Duodenal mucosa (tissue), 2 donors: ENCODE measurements around the gene DHRS7B.

Experiments used
- H3K27ac ChIP-seq: one replicate; pipeline ENCODE4 v1.7.0; 2013; ENCODE audit warnings: low read depth, low read length
- H3K27me3 ChIP-seq, 2 donors: one replicate each; pipeline ENCODE4 v1.7.0; 2013; ENCODE audit warnings: low read length in 2 of 2, control low read depth in 1 of 2; ENCODE audit not compliant: insufficient read depth in 2 of 2, control insufficient read depth in 1 of 2
- H3K36me3 ChIP-seq, 2 donors: one replicate each; pipeline ENCODE4 v1.7.0; 2013; ENCODE audit warnings: low read length in 2 of 2, control low read depth in 1 of 2; ENCODE audit not compliant: insufficient read depth in 2 of 2, control insufficient read depth in 1 of 2
- H3K4me1 ChIP-seq, 2 donors: one replicate each; pipeline ENCODE4 v1.7.0; 2013; ENCODE audit warnings: low read length in 2 of 2, control low read depth in 1 of 2; ENCODE audit not compliant: insufficient read depth in 2 of 2, control insufficient read depth in 1 of 2
- H3K4me3 ChIP-seq, 2 donors: one replicate each; pipeline ENCODE4 v1.7.0; 2013; ENCODE audit warnings: low read length in 2 of 2, low read depth in 1 of 2
- H3K9ac ChIP-seq, 2 donors: one replicate each; pipeline ENCODE4 v1.7.0; 2013; ENCODE audit warnings: low read length in 2 of 2, low read depth in 1 of 2
- H3K9me3 ChIP-seq, 2 donors: one replicate each; pipeline ENCODE4 v1.7.0; 2013; ENCODE audit warnings: low read length in 2 of 2, control low read depth in 1 of 2; ENCODE audit not compliant: control insufficient read depth in 1 of 2

DHRS7B gene

DNA sequence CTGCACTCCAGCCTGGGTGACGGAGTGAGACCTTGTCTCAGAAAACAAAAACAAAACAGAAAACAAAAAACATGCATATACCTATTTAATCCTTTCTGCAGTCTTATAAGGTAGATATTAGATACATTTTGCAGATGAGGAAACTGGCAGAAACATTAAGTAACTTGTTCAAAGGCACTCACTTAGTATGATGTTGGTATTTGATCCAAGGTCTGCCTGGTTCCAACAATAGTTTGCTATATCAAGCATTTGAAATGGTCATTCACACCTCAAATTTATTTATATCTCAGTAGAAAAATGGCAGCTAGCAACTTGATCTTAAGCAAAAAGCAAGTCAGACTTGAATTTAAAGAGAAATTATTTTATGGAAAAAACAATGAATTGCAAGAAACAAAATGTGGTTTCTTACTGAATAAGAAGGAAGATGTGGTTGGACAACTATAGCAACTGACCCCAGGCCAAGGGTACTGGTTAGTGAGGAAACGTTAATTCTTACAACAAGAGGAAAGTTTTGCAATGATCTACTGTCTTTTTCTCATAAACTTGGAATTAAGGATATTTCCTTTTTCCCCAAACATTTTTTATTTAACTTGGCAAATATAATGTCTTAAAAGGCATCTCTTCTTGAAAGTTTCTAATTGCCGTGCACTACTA lies 19.7 kb downstream of the DHRS7B start:
- H3K36me3 ChIP-seq, result peaks cover 6 to 7% of the 10 kb centered on the region in 2 donors
- H3K27ac ChIP-seq, result no peak overlapping the region
- no peaks in the 10 kb centered on the region for H3K4me1 ChIP-seq
- H3K9me3 ChIP-seq, result peaks cover under 1 to 8% of the 10 kb centered on the region in 2 donors
- no peaks in the 10 kb centered on the region for H3K27me3 ChIP-seq
- H3K9ac ChIP-seq, result no peak overlapping the region
- no peak overlapping the region for H3K4me3 ChIP-seq

DNA sequence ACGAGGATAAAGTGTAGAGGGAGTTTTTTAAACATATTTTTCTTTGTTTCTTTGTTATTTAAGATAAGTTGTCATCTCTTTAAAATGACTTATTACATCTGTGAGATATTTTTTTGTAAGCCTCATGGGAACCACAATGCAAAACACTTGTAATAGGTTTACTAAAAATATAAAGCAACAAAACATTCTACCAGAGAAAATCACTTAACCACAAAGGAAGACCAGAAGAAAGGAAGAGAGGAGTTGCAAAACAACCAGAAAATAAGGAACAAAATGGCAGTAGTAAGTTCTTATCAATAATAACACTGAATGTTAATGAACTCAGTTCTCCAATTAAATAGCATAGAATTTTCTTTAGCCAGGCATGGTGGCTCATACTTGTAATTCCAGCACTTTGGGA lies 22.9 kb downstream of the DHRS7B start:
- no peaks in the 10 kb centered on the region for H3K4me1 ChIP-seq
- peaks cover 7 to 8% of the 10 kb centered on the region in 2 donors for H3K9me3 ChIP-seq
- no peak overlapping the region for H3K9ac ChIP-seq
- no peaks in the 10 kb centered on the region for H3K27me3 ChIP-seq
- H3K36me3 ChIP-seq, result peaks cover 0 to 6% of the 10 kb centered on the region in 2 donors
- no peak overlapping the region for H3K27ac ChIP-seq
- no peak overlapping the region for H3K4me3 ChIP-seq

DNA sequence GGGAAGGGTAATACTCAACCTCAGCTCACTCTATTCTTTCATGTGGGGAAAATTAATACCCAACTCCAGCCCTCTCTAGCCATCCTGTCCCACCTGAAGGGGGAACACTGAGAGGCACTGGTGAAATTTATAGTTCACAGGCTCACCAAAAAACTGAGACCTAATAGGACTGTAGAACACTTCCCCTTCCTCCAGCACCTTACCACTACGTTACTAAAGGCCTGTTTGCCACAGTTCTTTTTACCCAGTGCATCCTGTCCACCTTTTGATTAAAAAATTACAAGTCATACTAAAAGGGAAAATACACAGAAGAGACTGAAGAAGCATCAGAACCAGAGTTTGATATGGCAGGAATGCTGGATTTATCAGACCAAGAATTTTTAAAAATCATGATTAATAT lies 26.0 kb downstream of the DHRS7B start:
- H3K27ac ChIP-seq, result no peak overlapping the region
- peaks cover 7 to 12% of the 10 kb centered on the region in 2 donors for H3K9me3 ChIP-seq
- no peaks in the 10 kb centered on the region for H3K4me1 ChIP-seq
- no peak overlapping the region for H3K9ac ChIP-seq
- peaks cover 0 to under 1% of the 10 kb centered on the region in 2 donors for H3K36me3 ChIP-seq
- H3K4me3 ChIP-seq, result no peak overlapping the region
- no peaks in the 10 kb centered on the region for H3K27me3 ChIP-seq

DNA sequence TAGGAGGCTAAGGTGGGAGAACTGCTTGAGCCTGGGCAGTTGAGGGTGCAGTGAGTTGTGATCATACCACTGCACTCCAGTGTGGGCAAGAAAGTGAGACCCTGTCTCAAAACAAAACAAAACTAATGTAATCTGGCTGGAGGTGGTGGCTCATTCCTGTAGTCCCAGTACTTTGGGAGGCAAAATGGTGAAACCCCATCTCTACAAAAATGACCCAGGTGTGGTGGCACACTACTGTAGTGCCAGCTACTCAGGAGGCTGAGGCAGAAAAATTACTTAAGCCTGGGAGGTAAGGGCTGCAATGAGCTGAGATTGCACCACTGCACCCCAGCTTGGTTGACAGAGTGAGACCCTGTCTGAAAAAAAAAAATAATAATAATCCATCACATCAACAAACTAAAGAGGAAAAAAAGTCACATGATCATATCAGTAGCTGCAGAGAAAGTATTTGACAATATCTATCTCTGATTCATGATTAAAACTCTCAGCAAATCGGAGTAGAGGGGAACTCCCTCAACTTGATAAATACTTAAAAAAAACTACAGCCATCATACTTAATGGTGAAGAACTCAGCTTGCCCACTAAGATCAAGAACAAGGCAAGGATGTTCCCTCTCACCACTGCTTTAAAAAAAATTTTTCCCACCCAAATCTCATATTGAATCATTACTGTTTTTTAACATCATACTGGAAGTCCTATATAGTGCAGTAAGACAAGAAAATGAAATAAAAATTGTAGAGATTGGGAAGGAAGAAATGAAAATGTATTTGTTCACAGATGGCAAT lies 31.0 kb downstream of the DHRS7B start:
- no peak overlapping the region for H3K9ac ChIP-seq
- no peaks in the 10 kb centered on the region for H3K27me3 ChIP-seq
- no peak overlapping the region for H3K27ac ChIP-seq
- H3K36me3 ChIP-seq, result no peaks in the 10 kb centered on the region
- H3K4me1 ChIP-seq, result no peaks in the 10 kb centered on the region
- H3K9me3 ChIP-seq, result peaks cover 2 to 4% of the 10 kb centered on the region in 2 donors
- H3K4me3 ChIP-seq, result no peak overlapping the region

DNA sequence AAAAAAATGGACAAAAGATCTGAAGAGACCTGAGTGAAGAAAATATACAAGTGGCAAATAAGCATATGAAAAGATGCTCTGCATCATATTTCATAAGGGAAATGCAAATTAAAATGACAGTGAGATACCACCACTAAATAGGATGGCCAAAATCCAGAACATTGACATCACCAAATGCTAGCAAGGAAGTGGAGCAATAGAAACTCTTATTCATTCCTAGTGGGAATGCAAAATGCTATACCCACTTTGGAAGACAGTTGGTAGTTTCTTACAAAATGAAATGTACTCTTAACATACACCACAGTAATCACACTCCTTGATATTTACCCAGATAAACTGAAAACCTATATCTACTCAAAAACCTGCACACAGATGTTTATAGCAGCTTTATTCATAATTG lies 33.6 kb downstream of the DHRS7B start:
- Histone ChIP-seq H3K9me3 (peaks cover 0 to 2% of the 10 kb centered on the region in 2 donors), H3K36me3 (no peaks in the 10 kb centered on the region), H3K9ac (no peak overlapping the region), H3K27ac (no peak overlapping the region), H3K27me3 (no peaks in the 10 kb centered on the region), H3K4me1 (peaks cover 0 to 3% of the 10 kb centered on the region in 2 donors), H3K4me3 (no peak overlapping the region)

DNA sequence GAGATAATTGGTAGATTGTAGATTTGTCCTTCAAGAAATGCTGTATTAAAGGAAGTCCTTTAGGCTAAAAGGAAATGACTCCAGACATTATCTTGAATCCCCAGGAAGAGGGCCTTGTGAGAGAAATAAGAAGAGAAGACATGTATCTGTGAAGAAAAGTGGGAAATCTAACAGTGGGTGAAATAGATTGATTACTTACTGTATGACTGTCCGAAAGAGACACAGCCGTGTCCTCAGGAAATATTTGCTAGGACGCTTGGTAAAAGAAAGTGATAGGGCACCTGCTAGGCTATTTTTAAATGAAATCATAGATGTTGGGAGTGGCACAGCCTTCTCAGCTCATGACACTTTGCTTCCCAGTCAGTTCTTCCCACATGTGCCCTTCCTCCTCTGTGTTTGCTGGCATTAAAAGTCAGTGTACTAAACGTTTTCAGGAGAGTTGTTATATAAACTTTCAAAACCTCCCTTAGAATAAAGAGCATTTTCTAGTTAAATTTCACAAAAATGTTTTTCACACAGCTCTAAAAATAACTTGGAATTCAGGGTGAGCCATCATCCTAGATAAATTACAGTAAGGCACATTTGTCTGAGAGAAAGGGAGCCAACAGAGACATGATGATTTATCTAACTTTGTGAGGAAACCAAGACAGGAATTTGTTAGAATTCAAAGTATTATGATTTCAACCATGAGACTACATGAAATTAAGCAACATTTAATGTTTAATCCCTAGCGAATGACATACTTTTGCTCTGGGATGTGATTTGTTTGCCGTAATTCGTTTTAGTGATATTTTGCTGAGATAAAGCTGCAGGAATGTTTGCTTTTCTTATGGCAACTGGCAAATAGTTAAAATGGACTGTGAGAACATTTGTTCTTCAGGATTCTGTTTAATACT lies 35.0 kb downstream of the DHRS7B start:
- Histone ChIP-seq H3K27ac (no peak overlapping the region), H3K9ac (no peak overlapping the region), H3K27me3 (no peaks in the 10 kb centered on the region), H3K9me3 (no peaks in the 10 kb centered on the region), H3K4me3 (no peak overlapping the region), H3K4me1 (peaks cover 0 to 3% of the 10 kb centered on the region in 2 donors), H3K36me3 (no peaks in the 10 kb centered on the region)

DNA sequence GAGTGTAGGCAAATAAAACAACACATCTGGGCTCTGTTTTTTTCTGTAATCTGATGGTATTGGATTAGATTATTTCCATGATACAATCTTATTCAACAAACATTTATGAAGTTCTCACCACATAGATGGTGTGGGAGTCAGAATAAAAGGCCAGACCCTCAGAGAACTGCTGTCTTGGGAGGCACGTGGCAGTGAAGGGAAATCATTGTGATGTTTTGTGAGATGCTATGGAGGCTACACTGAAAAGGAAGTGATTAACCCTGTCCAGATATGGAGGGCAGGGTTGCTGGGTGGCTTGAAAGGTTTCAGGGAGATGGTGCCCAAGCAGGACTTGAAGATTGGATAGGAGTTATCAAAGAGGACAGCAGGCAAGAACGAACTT lies 35.6 kb downstream of the DHRS7B start:
- Histone ChIP-seq H3K27ac (no peak overlapping the region), H3K36me3 (no peaks in the 10 kb centered on the region), H3K4me3 (no peak overlapping the region), H3K27me3 (no peaks in the 10 kb centered on the region), H3K4me1 (peaks cover 0 to 3% of the 10 kb centered on the region in 2 donors), H3K9me3 (no peaks in the 10 kb centered on the region), H3K9ac (no peak overlapping the region)

DNA sequence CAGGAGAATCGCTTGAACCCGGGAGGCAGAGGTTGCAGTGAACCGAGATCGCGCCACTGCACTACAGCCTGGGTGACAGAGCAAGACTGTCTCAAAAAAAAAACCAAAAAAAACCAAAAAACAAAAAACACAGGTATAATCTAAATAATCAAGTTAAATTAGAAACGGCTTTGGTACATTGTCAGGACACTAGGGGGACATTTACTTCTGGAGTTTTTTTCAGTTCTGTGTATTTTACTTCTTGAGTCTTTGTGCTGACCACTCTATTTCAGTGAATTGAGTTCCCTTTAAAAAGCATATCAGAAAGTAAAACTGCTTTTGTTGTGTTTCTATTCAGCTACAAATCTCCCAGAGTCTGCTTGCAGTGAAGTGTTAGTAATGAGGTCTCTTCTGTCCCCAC lies 36.3 kb downstream of the DHRS7B start:
- H3K27me3 ChIP-seq, result no peaks in the 10 kb centered on the region
- H3K4me1 ChIP-seq, result peaks cover 0 to 3% of the 10 kb centered on the region in 2 donors
- no peak overlapping the region for H3K4me3 ChIP-seq
- no peak overlapping the region for H3K27ac ChIP-seq
- H3K9me3 ChIP-seq, result no peaks in the 10 kb centered on the region
- H3K36me3 ChIP-seq, result no peaks in the 10 kb centered on the region
- no peak overlapping the region for H3K9ac ChIP-seq

DNA sequence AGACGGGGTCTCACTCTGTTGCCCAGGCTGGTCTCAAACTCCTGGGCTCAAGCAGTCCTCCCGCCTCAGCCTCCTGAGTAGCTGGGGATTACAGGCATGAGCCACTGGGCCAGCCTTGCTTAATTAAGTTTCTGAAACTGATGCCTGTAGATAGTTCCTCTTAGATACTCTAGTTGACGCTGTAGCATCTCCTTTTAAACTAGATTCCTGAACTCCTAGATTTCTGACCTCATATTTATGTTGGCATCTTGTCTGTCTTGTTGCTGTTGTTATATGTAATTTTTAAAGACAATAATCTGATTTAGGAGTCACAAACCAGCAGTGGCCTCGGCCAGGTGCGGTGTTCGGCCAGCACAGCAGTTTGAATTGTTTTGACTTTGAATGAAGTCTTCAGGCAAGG lies 37.5 kb downstream of the DHRS7B start:
- peaks cover 0 to 3% of the 10 kb centered on the region in 2 donors for H3K4me1 ChIP-seq
- H3K27me3 ChIP-seq, result no peaks in the 10 kb centered on the region

DNA sequence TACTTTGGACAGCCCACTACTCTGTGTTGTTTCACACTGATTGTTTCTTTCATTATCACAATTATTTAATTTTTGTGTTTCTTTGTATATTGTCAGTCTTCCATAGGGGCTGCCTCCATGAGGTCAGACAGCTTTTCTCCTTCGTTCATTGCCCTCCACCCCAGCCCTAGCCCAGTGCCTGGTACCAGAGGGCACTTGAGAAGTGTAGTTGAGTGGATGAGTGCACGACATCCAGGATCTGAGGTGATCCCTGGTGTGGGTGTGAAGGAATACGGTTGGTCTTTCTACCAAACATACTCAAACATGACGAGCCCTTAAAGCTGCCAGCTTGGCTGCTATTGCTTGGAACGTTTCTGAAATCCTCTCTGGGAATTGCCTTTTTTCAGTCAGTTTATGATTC lies 37.9 kb downstream of the DHRS7B start:
- H3K9me3 ChIP-seq, result no peaks in the 10 kb centered on the region
- H3K4me3 ChIP-seq, result no peak overlapping the region
- H3K27me3 ChIP-seq, result no peaks in the 10 kb centered on the region
- no peak overlapping the region for H3K9ac ChIP-seq
- H3K36me3 ChIP-seq, result no peaks in the 10 kb centered on the region
- peaks cover 0 to 3% of the 10 kb centered on the region in 2 donors for H3K4me1 ChIP-seq
- H3K27ac ChIP-seq, result no peak overlapping the region

More for the DNA sequence above, 37.5 kb downstream of the DHRS7B start:
- no peaks in the 10 kb centered on the region for H3K36me3 ChIP-seq
- H3K9me3 ChIP-seq, result no peaks in the 10 kb centered on the region
- no peak overlapping the region for H3K9ac ChIP-seq
- no peak overlapping the region for H3K4me3 ChIP-seq
- no peak overlapping the region for H3K27ac ChIP-seq
